LHCN-M2 (cell line): ENCODE results near the gene NENF. TPM values are rescaled to one million over a fixed set of nuclear protein-coding genes. Genes with fewer than 3 reads are reported as not detected.

Experiments used
- DNase-seq: peaks from one replicate; pipeline ENCODE4 v3.0.0-alpha.2; 2012; ENCODE audit warnings: low read depth
- total RNA-seq: library from RNA; depleted of rRNA; stranded (reverse); fragments of >200 nt; gene quantifications from 2 replicates; pipeline ENCODE4 v1.2.3, GENCODE V29; 2014

NENF gene
- total RNA-seq, 1 experiment from 2014 or later = 58.0 TPM

DNA sequence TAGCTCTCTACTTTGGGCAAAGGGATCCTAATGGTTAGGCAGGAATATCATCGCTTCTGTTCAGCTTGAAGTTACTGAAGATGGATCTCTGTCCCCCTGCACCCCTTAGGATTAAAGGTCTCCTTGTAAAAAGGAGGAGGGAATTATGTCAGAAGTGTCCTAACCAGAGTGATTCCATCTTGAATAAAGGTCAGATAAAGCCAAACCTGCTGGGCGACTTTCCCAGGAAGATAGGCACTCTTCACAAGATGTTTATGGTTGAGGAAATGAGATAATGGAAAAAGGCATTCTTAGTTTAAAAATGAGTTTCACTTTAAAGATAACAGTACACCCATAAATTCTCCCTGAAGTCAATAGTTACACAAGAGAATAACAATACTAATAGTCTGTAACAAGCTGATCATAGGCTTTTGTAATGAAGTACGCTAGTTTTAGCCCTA, 1.7 kb upstream of the NENF start:
- no peak for DNase-seq

GRCh38 chr1:212431644-212432043, 1.1 kb upstream of the NENF start:
- DNase-seq = no peak

DNA sequence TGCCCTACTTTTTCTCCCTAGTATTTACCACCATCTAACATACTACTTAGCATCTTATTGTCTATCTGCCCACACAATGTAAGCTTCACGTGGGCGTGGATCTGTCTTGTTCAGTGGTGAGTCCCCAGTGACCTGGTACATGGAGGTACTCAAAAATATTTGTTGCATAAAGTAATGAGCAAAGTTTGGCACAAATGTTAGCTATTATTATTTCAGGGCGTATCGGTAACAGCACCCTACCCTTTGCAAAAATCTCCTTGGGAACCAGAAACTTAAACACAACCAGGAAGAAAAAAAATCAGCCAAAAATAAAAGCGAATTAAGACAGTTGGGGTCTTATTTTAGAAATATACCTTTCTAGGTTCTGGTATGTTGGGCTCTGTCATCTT, 454 bp upstream of the NENF start:
- no peak for DNase-seq

- DNase-seq = no peak
Measured at GRCh38 chr1:212433577-212434462, 1.1 kb downstream of the NENF start.

- no peak for DNase-seq
Measured at GRCh38 chr1:212434992-212435391, 2.3 kb downstream of the NENF start.

GRCh38 chr1:212437179-212437798, 4.6 kb downstream of the NENF start:
- no peak for DNase-seq

- DNase-seq = no peak
Measured at GRCh38 chr1:212438831-212439237, 6.1 kb downstream of the NENF start.

DNA sequence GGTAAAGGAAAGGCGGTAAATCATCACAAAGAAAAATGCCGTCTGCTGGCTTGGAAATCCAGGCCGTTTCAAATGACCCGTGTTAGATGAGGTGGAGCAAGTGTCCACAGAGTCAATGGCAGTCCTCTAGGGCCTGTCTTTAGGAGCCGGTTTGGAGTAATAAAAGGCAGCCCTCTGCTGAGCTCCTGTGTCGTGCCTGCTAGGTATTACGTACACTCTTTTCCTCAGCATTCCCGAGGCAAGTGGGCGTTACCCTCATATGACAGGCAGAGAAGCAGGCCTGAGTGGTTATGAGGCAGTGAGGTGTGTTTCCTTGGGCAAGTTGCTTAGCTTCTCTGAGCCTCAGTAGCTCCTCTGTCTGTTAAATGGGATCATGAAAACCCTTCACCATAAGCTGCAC, 7.7 kb downstream of the NENF start:
- DNase-seq = no peak

GRCh38 chr1:212442408-212442807, 9.7 kb downstream of the NENF start:
- DNase-seq = no peak

DNA sequence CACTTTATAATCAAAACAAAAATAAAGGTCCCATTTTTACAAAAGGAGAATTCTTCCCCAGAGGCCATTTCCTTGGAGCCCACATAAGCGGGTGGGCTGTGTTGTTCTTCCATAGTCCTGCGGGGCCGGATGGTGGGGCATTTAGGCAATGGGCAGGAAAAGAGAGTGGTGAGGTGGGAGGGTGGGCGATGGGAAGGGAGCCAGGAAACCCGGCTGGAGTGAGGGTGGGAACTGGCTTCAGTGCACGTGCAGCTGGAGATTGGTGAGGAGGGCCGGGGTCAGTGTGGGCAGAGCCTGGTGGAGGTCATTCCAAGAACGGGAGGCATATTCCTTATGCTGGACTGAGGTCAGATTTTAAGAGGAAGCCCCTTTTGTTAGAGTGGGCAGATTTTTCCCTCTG, 13.6 kb downstream of the NENF start:
- DNase-seq = no peak

GRCh38 chr1:212447478-212447877, 14.8 kb downstream of the NENF start:
- DNase-seq = no peak

- peak; percentile 72 for DNase-seq
Measured at GRCh38 chr1:212450331-212450881, 17.7 kb downstream of the NENF start.

DNA sequence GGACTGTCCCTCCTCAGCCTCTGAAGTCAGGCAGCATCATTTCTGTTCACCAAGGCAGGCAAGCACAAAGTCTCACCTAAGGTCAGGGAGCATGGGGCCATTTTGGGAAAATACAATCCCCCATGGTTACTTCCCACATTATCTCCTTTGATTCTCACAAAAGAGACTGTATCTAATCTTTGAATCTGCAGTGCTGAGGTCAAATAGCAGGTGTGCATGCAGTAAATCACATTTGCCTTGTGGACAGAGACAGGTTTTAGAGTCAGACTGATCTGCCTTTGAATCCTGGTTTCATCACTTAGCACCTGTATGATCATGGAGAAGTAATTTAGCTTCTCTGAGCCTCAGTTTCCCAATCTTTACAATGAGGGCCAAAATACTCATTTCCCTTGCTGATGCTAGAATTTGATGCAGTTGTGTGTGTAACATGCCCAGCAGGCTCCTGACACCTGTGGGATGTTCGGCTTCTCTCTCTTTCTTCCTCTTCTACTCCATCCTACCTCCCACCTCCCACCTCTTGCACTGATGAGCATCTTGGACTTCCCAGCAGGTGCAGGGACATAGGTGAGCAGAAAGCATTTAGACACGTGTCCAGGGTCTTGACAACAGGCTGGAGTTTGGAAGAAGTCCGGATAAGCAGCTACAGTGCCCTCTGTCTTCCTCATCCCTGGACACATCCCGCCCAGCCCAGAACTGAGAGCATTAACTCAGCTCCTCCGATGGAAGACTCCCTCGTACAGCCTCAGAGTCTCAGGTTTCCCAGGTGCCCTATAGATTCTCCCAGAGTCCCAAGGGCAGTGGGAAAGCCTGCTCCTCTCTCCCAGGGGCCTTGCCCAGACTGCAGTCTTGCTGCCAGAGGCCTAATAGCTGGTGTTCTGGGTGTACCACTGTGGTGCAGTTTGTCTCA, 18.9 kb downstream of the NENF start:
- DNase-seq = no peak

DNA sequence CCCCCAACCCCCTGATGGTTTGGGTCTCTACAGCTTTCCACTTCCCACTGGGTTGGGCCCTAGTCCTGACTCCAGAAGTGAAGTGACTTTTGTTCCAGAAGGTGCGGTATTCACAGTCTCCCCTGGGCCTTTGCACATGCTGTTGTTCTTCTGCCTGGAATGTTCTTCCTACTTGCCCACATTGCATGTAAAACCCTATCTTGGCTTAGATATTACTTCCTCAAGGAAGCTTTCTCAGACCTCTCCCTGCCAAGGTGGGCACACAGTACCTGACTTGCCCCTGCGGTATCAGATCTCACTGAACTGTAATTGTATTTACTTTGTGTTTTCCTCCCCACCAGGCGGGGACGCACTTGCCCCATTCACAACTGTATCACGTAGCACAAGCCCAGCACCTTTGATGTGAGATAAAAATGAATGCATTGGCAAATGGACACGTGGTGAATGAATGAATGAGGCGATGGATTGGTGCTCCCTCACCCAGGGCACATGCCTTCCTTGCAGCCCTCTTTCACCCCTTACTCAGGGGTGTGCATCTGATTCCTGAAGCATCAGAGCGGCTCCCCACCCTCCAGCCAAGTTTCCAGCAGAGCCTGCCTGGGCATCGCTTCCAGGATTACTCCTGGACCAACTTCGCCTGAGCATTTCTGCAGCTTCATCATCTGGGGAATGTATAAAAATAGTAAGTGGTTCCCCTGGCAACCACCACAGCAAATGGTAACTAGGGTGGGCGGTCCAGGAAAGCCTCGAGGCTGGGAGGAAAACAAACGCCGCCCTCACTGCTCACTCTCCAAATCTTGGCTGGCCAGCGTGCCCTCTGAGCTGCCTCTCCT, 19.8 kb downstream of the NENF start:
- DNase-seq = peak; percentile 72

- no peak for DNase-seq
Measured at GRCh38 chr1:212453156-212453857, 20.6 kb downstream of the NENF start.

GRCh38 chr1:212454741-212455140, 22.0 kb downstream of the NENF start:
- DNase-seq = no peak

GRCh38 chr1:212455401-212455800, 22.7 kb downstream of the NENF start:
- no peak for DNase-seq

DNA sequence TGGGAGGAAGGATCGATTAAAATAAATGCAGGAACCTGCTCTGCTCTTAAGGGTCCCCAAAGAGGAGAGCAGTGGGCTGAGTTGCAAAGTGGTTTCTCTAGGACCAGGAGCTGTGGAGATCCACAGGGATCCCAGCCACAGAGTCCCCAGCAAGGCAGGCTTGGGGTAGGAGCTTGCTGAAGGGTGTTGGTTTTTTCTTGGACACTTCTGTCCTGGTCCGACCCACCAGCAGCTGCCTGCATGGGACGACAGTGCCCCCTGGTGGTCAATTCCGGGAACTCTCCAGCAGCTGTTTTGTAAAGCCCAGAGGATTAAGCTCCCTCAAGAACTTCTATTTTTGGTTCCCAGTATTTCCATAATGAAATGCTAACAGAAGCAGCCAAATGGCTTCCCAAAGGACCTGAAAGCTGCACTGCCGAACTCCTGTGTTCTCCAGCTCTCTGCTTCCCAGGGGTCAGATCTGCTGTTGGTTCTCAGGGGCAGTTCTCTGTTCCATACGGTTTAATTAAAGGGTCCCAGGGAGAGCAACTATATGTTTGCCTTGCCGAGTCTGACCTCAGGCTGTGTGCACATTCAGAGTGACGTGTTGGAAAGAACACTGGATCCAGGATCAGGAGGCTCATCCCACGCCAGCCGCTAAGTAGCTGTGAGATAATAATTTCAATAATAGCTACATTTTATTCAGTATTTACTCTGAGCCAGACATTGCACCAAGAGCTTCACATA, 23.2 kb downstream of the NENF start:
- peak; percentile 86 for DNase-seq

GRCh38 chr1:212457740-212458338, 25.1 kb downstream of the NENF start:
- peak; percentile 62 for DNase-seq
